ENCODE measurements around the gene PNPLA1. TPM values are rescaled to one million over a fixed set of nuclear protein-coding genes. Genes with fewer than 3 reads are reported as not detected.

Gene PNPLA1
- total RNA-seq, 1 donor from 2014 or later: not detected

GRCh38 chr6:36263390-36264000 lies 6.4 kb upstream of the PNPLA1 start:
- no peak for TF ChIP-seq CTCF (conservative IDR thresholded peaks at IDR 0.05; ENCODE audit: low read depth, low read length)
- no peak overlapping the region for H3K4me3 ChIP-seq (ENCODE audit: low read depth, low read length)
- no peak for DNase-seq (ENCODE audit: low read depth)

DNA sequence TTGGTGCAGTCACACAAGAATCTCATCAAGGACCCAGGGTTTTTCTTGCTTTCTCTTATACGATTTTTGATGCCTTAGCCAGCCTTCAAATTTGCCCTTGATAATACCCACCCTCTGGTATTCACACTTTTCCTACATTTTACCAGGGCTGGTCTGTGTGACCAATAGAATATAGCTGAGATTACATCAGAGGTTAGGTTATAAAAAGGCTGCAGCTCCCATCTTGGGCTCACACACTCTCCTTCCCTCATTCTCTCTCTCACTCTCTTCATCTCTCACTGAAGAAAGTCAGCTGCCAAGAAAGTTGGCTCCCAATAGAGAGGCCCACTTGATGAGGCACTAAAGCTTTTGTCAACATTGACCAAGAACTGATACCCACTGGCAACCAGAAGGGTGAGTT lies 4.1 kb upstream of the PNPLA1 start:
- H3K4me3 ChIP-seq (ENCODE audit: low read depth, low read length): no peak overlapping the region
- no peak for DNase-seq (ENCODE audit: low read depth)
- TF ChIP-seq CTCF (conservative IDR thresholded peaks at IDR 0.05; ENCODE audit: low read depth, low read length): no peak

GRCh38 chr6:36266913-36267644 lies 2.8 kb upstream of the PNPLA1 start:
- H3K4me3 ChIP-seq (ENCODE audit: low read depth, low read length): no peak overlapping the region
- no peak for DNase-seq (ENCODE audit: low read depth)
- TF ChIP-seq CTCF (conservative IDR thresholded peaks at IDR 0.05; ENCODE audit: low read depth, low read length): no peak

DNA sequence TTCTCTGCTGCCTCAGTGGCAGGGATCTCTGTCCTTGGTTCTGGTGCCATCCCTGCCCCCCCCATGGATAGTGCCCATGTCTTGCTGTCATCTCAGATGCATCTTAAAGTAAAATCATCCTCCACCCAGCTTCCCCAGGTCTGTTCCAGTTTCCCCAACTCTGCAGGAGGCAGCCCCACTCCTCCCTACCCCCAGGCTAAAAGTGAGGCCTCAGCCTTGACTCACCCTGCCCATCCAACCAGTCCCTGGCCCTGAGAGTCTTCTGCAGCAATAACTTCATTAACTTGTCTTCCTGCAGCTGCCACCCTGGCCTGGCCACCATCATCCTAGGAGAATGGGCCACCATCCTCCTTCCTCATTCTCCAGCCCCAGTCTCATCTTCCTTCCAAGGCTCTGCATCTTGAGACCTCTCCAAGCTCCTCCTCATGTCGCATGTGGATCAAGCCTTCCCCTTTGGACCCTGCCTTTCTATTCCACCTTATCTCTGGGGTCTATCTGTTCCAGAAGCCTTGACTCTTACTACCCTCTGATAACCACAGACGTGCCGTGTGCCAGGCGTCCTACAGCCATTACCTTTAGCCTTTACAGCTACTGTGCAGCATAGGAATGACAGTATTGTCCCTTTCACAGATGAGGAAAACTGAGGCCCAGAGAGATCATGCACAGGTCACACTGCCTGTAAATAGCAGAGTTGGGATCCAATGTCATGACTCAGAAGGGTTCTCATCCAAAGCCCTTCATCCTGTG lies 2.0 kb upstream of the PNPLA1 start:
- DNase-seq (ENCODE audit: low read depth): no peak

DNA sequence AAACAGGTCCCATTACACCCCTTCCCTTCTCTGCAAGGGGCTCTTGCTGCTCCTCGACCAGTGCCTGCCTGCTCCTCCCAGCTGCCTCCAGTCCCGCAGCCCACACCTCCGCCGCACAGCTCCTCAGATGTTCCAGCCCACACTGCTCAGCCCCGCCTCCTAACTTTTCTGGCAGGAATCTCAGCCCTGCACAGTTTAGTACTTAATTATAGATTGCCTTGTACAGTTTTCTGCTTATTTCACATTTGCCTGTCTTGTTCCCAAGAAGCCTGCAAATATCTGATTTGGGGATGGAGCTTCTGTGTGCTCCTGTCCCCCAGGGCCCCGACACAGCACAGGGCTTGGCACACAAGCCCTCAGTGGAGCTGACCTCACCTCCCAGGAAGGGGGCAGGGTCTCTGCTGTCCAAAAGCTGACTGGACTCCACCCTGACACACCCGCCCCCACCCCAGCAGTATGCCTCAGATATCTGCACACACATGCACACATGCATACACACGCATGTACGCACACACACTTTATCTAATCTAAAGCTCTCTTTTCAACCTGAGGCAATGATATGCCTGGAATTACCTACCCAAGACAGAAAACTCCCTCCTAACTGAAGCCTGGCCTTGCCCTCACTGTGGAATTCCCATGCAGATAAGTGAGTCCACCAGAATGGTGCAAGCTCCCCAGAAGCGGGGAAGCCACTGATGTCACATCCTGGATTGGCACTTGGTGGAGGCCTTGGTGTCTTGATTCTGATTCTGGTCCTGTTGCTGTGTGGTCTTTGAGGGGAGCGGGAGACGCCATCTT lies 1.2 kb upstream of the PNPLA1 start:
- TF ChIP-seq CTCF (conservative IDR thresholded peaks at IDR 0.05; ENCODE audit: low read depth, low read length): no peak
- DNase-seq (ENCODE audit: low read depth): no peak
- H3K4me3 ChIP-seq (ENCODE audit: low read depth, low read length): no peak overlapping the region

More for the DNA sequence above, 2.0 kb upstream of the PNPLA1 start:
- no peak for TF ChIP-seq CTCF (conservative IDR thresholded peaks at IDR 0.05; ENCODE audit: low read depth, low read length)
- no peak overlapping the region for H3K4me3 ChIP-seq (ENCODE audit: low read depth, low read length)

DNA sequence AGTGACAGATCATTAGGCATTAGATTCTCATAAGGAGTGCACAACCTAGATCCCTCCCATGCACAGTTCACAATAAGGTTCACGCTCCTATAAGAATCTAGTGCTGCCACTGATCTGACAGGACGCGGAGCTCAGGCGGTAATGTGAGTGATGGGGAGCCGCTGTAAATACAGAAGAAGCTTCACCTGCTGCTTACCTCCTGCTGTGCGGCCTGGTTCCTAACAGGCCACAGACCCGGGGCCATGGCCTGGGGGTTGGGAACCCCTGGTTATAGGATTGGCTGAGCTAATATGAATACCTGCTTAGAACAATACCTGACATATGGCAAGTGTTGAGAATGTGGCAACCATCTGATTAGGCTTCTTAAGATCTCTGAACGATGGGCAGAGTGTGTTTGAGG lies 2.4 kb downstream of the PNPLA1 start:
- no peak for TF ChIP-seq CTCF (conservative IDR thresholded peaks at IDR 0.05; ENCODE audit: low read depth, low read length)
- no peak for DNase-seq (ENCODE audit: low read depth)
- H3K4me3 ChIP-seq (ENCODE audit: low read depth, low read length): no peak overlapping the region

Data from epithelial cell of proximal tubule (primary cell).